Spleen (tissue), 11 donors: ENCODE results near the gene MALSU1. TPM values are rescaled to one million over a fixed set of nuclear protein-coding genes. Genes with fewer than 3 reads are reported as not detected.
A peak's percentile ranks its signal among the peaks of the same experiment; 100 is the strongest.

Experiments used
- DNase-seq: peaks from one replicate; pipeline ENCODE4 v3.0.0-alpha.2; 2020
- H3K27ac ChIP-seq, 8 donors: fragments of 200-600 bp; sonication (generic) in 7 of 8; 1 replicate in 4 of 8; 2 replicates in 4 of 8; pipeline versions ENCODE4 v1.5.0 to v1.8.0; 2016 to 2021; ENCODE audit warnings: inconsistent platforms in 4 of 8, mild to moderate bottlenecking in 4 of 8, moderate library complexity in 1 of 8
- H3K27me3 ChIP-seq, 7 donors: fragments of 200-600 bp; sonication (generic) in 6 of 7; replicated peaks in 1 of 7; 1 replicate in 4 of 7; 2 replicates in 3 of 7; pipeline versions ENCODE4 v1.5.0 to v1.8.0; 2016 to 2021; ENCODE audit warnings: inconsistent platforms in 3 of 7, mild to moderate bottlenecking in 1 of 7
- H3K36me3 ChIP-seq, 6 donors: fragments of 200-600 bp; sonication (generic) in 5 of 6; 1 replicate in 4 of 6; 2 replicates in 2 of 6; pipeline versions ENCODE4 v1.5.0 to v1.8.0; 2016 to 2021; ENCODE audit warnings: inconsistent platforms in 2 of 6
- H3K4me1 ChIP-seq, 6 donors: fragments of 200-600 bp; sonication (generic) in 5 of 6; 1 replicate in 3 of 6; 2 replicates in 3 of 6; pipeline versions ENCODE4 v1.5.0 to v1.8.0; 2016 to 2021; ENCODE audit warnings: inconsistent platforms in 3 of 6
- H3K4me3 ChIP-seq, 8 donors: fragments of 200-600 bp; sonication (generic) in 7 of 8; 1 replicate in 4 of 8; 2 replicates in 4 of 8; pipeline versions ENCODE4 v1.5.0 to v1.8.0; 2016 to 2021; ENCODE audit warnings: inconsistent platforms in 4 of 8, mild to moderate bottlenecking in 4 of 8, moderate library complexity in 2 of 8
- H3K9me3 ChIP-seq, 8 donors: fragments of 200-600 bp; sonication (generic) in 7 of 8; 1 replicate in 4 of 8; 2 replicates in 4 of 8; pipeline versions ENCODE4 v1.5.0 to v1.8.0; 2016 to 2021; ENCODE audit warnings: inconsistent platforms in 4 of 8
- POLR2A ChIP-seq, 3 donors: fragments of 450-650 bp; IDR thresholded peaks; one replicate each; pipeline ENCODE4 v1.5.1; 2017; ENCODE audit warnings: antibody characterized with exemption in 3 of 3, mild to moderate bottlenecking in 1 of 3
- POLR2AphosphoS5 ChIP-seq, 3 donors: sonication (generic); formaldehyde crosslinking; IDR thresholded peaks; one replicate each; pipeline ENCODE4 v1.5.1; 2017; ENCODE audit warnings: antibody characterized with exemption in 3 of 3
- WGBS, 5 donors: extraction: QIAGEN DNeasy Blood & Tissue Kit in 3 of 5; methylation state at CpG; one replicate each; pipeline versions ENCODE4 v1.1.5 to v1.1.7; 2013 to 2018; 5-methylcytosine and 5-hydroxymethylcytosine counted together
- intact Hi-C: fragments of 100-400 bp; cut with DNase I; formaldehyde crosslinking; loops from one replicate; pipeline ENCODE4 v1.15.0; 2023; ENCODE audit warnings: low total_unique reads
- polyA plus RNA-seq, 3 donors: library from polyadenylated mRNA; stranded (reverse); fragments of 200-250 nt; gene quantifications; one replicate each; pipeline ENCODE4 v1.2.1, GENCODE V29; 2013
- total RNA-seq, 7 donors: library from RNA; depleted of rRNA in 3 of 7; stranded (reverse); fragments of >200 nt in 3 of 7; fragmentation: NEBNext Ultra II Directional in 4 of 7; extraction: Animal tissue kit (Norgen Biotek cat#: 25700) in 4 of 7; gene quantifications; one replicate each; pipeline versions ENCODE4 v1.1.0 to v1.2.1, GENCODE V29; 2016 to 2021
- TF ChIP-seq, protein P1 (sequence below), 11 experiments: fragments of 200-600 bp in 7 of 11; fragments of 450-650 bp in 4 of 11; sonication (generic) in 4 of 11; IDR thresholded peaks in 8 of 11; conservative IDR thresholded peaks in 3 of 11; 1 replicate in 7 of 11; 2 replicates in 4 of 11; pipeline versions ENCODE4 v1.4.0 to v1.8.0; 2016 to 2021; ENCODE audit warnings: antibody characterized with exemption in 11 of 11, inconsistent platforms in 4 of 11, mild to moderate bottlenecking in 1 of 11
- donor health status: healthy with polysubstance abuse.
- donor health status: DM: no; HTN: no; CAD: no; lungs with moderate emphysema.
- donor health status: DM: no; HTN: no; CAD: no.
- donor health status: Bipolar disorder and iron deficiency.
- donor health status: healthy.
- donor health status: DM: no; HTN: no; CAD: no.
- donor health status: DM: yes; HTN: yes; CAD: no.

Gene MALSU1
- total and polyA plus RNA-seq, 10 donors, result 18.3 to 49.8 (median 34.2) TPM

DNA sequence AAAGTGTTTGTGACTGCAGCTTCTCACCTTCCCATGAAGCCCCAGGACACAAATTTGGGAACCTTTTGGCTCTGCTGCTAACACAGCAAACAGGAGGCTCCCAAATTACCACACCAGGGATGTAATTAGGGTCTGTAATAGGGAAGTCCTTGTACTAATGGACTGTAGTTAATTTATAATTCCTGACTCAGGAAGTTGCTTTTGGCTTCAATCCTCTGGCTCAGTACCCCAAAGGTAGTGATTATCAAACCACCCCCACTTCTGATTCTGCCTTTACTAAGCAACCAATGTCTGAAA is 3.8 kb upstream of the MALSU1 start:
- H3K4me1 ChIP-seq, result peaks cover 4 to 24% (median 13%) of the 10 kb centered on the region in 6 donors
- H3K27ac ChIP-seq, result no peak overlapping the region
- H3K36me3 ChIP-seq, result no peaks in the 10 kb centered on the region
- no peak for DNase-seq
- intact Hi-C loops, result no loop called here
- H3K27me3 ChIP-seq, result no peaks in the 10 kb centered on the region
- no peaks in the 10 kb centered on the region for H3K9me3 ChIP-seq
- no peak overlapping the region for H3K4me3 ChIP-seq
- no peak for TF ChIP-seq POLR2A (IDR thresholded peaks at IDR 0.05)
- no peak for TF ChIP-seq POLR2AphosphoS5 (IDR thresholded peaks at IDR 0.05)
- TF ChIP-seq, protein P1, sequence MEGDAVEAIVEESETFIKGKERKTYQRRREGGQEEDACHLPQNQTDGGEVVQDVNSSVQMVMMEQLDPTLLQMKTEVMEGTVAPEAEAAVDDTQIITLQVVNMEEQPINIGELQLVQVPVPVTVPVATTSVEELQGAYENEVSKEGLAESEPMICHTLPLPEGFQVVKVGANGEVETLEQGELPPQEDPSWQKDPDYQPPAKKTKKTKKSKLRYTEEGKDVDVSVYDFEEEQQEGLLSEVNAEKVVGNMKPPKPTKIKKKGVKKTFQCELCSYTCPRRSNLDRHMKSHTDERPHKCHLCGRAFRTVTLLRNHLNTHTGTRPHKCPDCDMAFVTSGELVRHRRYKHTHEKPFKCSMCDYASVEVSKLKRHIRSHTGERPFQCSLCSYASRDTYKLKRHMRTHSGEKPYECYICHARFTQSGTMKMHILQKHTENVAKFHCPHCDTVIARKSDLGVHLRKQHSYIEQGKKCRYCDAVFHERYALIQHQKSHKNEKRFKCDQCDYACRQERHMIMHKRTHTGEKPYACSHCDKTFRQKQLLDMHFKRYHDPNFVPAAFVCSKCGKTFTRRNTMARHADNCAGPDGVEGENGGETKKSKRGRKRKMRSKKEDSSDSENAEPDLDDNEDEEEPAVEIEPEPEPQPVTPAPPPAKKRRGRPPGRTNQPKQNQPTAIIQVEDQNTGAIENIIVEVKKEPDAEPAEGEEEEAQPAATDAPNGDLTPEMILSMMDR (IDR thresholded peaks at IDR 0.05 in 8 of 11, conservative IDR thresholded peaks at IDR 0.05 in 3 of 11), result no peak

DNA sequence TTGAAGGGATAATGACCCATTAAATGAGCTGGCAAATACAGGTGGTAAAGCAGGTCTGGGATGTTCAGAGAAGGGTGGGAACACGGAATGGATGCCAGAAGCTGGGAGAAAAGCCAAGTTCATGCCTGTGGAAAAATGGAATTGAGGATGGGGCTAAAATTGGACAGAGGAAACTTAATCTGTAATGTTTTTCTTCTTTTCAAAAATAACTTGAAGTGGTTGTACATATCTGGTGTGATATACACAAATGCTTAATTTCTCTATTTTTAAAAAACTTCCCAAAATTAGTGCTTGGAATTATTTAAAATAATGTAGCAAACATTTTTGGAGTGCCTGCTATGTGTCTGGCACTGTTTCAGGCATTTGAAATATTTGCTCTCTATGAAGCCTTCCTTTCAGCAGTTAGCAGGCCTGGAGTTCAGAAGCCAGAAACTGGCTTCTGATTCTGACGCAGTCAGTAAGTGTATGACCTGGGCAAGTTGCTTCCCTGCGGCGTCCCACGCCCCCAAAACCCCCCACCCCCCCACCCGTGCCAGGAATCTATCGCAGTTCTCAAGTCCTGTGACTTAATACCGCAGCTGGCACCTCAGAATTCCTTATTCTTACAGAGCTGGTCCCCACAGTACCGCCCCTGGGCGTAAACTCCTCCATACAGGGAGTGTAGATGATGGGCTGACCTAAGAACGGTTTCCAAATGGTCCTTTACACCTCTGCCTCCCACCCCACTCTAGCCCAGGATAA is 828 bp upstream of the MALSU1 start:
- DNase-seq, result no peak
- TF ChIP-seq POLR2AphosphoS5 (IDR thresholded peaks at IDR 0.05) (no peak), POLR2A (IDR thresholded peaks at IDR 0.05) (no peak)
- TF ChIP-seq, protein P1 (IDR thresholded peaks at IDR 0.05 in 8 of 11, conservative IDR thresholded peaks at IDR 0.05 in 3 of 11), result no peak
- peaks cover 0 to 27% (median 4%) of the 10 kb centered on the region in 6 donors for H3K36me3 ChIP-seq
- 74 to 95% (median 85%) methylated on average over 8 to 11 of the region's 11 CpGs for whole genome bisulfite sequencing, 5 donors
- peak overlapping the region; percentile 54 to 91 (median 89) for H3K27ac ChIP-seq
- H3K4me1 ChIP-seq, result peaks cover 18 to 54% (median 36%) of the 10 kb centered on the region in 6 donors
- H3K4me3 ChIP-seq, result peak overlapping the region in 7 of 8 donors; percentile 72 to 97 (median 84)
- no peaks in the 10 kb centered on the region for H3K9me3 ChIP-seq
- intact Hi-C loops, result no loop called here
- H3K27me3 ChIP-seq, result no peaks in the 10 kb centered on the region

DNA sequence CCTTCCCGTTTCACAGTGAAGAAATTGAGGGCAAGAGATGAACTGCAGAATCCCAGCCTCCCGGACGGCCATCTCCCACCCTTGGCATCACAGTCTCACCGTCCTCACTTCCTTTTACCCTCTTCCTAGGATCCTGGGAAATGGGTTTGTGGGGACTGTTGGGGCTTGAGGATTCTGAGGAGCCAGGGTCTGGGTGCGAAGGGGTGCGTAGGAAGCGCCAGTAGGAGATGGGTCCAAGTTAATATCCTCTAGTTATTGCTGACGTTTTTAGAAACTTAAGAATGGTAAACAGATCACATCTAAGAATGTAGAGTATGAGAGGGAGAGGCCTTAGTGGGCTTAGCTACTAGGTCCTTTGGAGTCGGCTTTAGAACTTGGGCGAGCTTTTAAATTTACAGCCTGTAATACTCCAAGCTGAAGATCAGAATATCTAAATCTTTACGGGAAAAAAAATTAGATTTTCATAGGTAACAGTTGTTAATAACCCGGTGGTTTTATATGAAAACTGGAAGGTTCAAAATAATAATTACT is 696 bp downstream of the MALSU1 start:
- Histone ChIP-seq H3K4me1 (peaks cover 18 to 69% (median 48%) of the 10 kb centered on the region in 6 donors), H3K9me3 (no peaks in the 10 kb centered on the region), H3K4me3 (peak overlapping the region; percentile 69 to 97 (median 82)), H3K36me3 (peaks cover 0 to 42% (median 5%) of the 10 kb centered on the region in 6 donors), H3K27me3 (no peaks in the 10 kb centered on the region), H3K27ac (peak overlapping the region; percentile 54 to 91 (median 89))
- TF ChIP-seq, protein P1 (IDR thresholded peaks at IDR 0.05 in 8 of 11, conservative IDR thresholded peaks at IDR 0.05 in 3 of 11), result no peak
- TF ChIP-seq POLR2A (IDR thresholded peaks at IDR 0.05) (no peak), POLR2AphosphoS5 (IDR thresholded peaks at IDR 0.05) (no peak)
- 16 to 22% (median 18%) methylated on average over 12 of the region's 12 CpGs for WGBS, 5 donors
- no peak for DNase-seq
- intact Hi-C loops, result no loop called here

DNA sequence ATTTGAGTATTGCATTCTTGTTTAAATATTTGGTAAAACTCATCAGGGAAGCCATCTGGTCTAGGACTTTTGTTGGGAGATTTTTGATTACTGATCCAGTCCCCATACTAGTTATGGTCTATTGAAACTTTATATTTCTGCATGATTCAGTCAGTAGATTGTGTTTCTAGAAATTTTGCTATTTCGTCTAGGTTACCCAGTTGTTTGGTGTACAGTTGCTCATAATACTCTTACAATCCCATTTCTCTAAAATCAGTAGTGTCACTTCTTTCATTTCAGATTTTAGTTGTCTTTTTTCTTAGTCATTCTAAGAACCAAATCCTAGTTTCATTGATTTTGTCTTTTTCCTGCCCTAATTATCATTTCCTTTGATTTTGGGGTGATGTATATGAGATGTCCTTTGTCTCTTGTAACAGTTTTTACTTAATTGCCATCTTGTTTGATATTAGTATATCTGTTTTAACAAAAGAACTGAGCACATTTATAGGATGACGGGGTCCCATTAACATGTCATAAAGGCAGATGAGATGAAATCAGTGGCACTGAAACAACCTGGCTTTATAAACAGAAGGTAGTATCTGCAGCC is 7.9 kb downstream of the MALSU1 start:
- Histone ChIP-seq H3K36me3 (peaks cover 0 to 87% (median 33%) of the 10 kb centered on the region in 6 donors), H3K4me1 (peaks cover 3 to 48% (median 22%) of the 10 kb centered on the region in 6 donors), H3K9me3 (no peaks in the 10 kb centered on the region), H3K27me3 (no peaks in the 10 kb centered on the region), H3K4me3 (no peak overlapping the region), H3K27ac (no peak overlapping the region)
- TF ChIP-seq POLR2AphosphoS5 (IDR thresholded peaks at IDR 0.05) (no peak), POLR2A (IDR thresholded peaks at IDR 0.05) (no peak)
- TF ChIP-seq, protein P1 (IDR thresholded peaks at IDR 0.05 in 8 of 11, conservative IDR thresholded peaks at IDR 0.05 in 3 of 11), result no peak
- no peak for DNase-seq
- 88 to 93% (median 92%) methylated on average over 2 of the region's 2 CpGs for WGBS, 5 donors
- intact Hi-C loops, result no loop called here
